Measurements from ENCODE around the gene CCDC33.

The CCDC33 gene

DNA sequence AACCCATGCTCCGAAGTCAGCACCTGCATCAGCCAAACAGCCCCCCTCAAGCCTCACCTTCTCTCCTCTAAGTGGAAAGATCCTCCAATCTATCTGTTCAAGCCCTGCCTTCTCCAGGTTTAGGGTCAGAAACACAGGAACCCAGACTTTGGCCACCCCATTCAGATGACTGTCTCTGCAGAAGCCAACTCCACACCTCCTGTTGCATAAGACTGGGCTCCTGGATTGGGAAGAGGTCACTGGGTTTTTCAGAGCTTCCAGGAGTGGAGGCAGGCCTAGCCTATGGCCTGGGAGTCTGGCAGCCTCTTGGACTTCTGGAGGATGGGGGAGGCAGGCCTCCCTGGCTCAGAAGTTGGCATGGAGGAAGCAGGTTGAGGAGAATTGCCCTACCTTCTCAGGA lies 21.5 kb downstream of the CCDC33 start:
- Histone ChIP-seq H4K20me1 (ENCODE audit: low read depth, low read length) (no peaks in the 10 kb centered on the region), H3K79me2 (ENCODE audit: insufficient read depth, low read length) (no peaks in the 10 kb centered on the region), H3K27ac (ENCODE audit: low read depth, low read length) (no peak overlapping the region), H3K9me3 (ENCODE audit: insufficient read depth, low read length) (no peaks in the 10 kb centered on the region), H3K4me3 (ENCODE audit: insufficient read depth, low read length, poor library complexity, severe bottlenecking) (no peak overlapping the region), H3K4me2 (ENCODE audit: low read depth, low read length, poor library complexity, severe bottlenecking) (no peak overlapping the region), H3K27me3 (ENCODE audit: low read length) (no peaks in the 10 kb centered on the region), H3F3A (ENCODE audit: insufficient read depth) (no peaks in the 10 kb centered on the region), H2AFZ (ENCODE audit: low read depth, low read length, severe bottlenecking) (no peak overlapping the region), H3K36me3 (ENCODE audit: low read length) (no peaks in the 10 kb centered on the region), H3K9me2 (replicated peaks; ENCODE audit: insufficient read depth, low read length) (no peaks in the 10 kb centered on the region), H3K9ac (ENCODE audit: low read length) (no peak overlapping the region)
- TF ChIP-seq EZH2phosphoT487 (conservative IDR thresholded peaks at IDR 0.05; ENCODE audit: low read length), result no peak
- TF ChIP-seq CTCF (IDR thresholded peaks at IDR 0.05; ENCODE audit: insufficient read depth, low read length, poor library complexity, severe bottlenecking), result no peak

GRCh38 chr15:74258456-74259291 lies 22.5 kb downstream of the CCDC33 start:
- Histone ChIP-seq H4K20me1 (ENCODE audit: low read depth, low read length) (no peaks in the 10 kb centered on the region), H3K9ac (ENCODE audit: low read length) (no peak overlapping the region), H3K4me2 (ENCODE audit: low read depth, low read length, poor library complexity, severe bottlenecking) (no peak overlapping the region), H3K79me2 (ENCODE audit: insufficient read depth, low read length) (no peaks in the 10 kb centered on the region), H3F3A (ENCODE audit: insufficient read depth) (no peaks in the 10 kb centered on the region), H3K4me3 (ENCODE audit: insufficient read depth, low read length, poor library complexity, severe bottlenecking) (no peak overlapping the region), H2AFZ (ENCODE audit: low read depth, low read length, severe bottlenecking) (no peak overlapping the region), H3K9me2 (replicated peaks; ENCODE audit: insufficient read depth, low read length) (no peaks in the 10 kb centered on the region), H3K27me3 (ENCODE audit: low read length) (no peaks in the 10 kb centered on the region), H3K36me3 (ENCODE audit: low read length) (no peaks in the 10 kb centered on the region), H3K9me3 (ENCODE audit: insufficient read depth, low read length) (no peaks in the 10 kb centered on the region), H3K27ac (ENCODE audit: low read depth, low read length) (no peak overlapping the region)
- no peak for TF ChIP-seq EZH2phosphoT487 (conservative IDR thresholded peaks at IDR 0.05; ENCODE audit: low read length)

DNA sequence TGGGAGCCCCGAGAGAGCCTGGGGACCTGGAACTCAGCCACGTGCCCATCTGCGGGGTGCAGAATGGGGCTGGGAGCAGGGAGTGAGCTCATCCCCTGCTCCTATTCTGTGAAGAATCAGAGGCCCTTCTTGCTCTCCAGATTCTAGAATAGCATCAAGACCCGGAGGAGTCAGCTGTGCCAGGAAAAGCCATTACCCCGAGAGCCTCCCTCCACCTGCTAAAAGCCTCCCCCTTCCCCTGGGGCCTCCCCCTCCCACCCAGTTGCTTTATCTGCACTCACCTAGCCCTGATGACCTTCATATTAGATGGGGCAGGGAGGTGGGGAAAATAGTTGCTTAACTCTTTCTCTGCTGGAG lies 23.1 kb downstream of the CCDC33 start:
- TF ChIP-seq EZH2phosphoT487 (conservative IDR thresholded peaks at IDR 0.05; ENCODE audit: low read length) (no peak), CTCF (IDR thresholded peaks at IDR 0.05; ENCODE audit: insufficient read depth, low read length, poor library complexity, severe bottlenecking) (no peak)
- H4K20me1 ChIP-seq (ENCODE audit: low read depth, low read length), result no peaks in the 10 kb centered on the region
- H3F3A ChIP-seq (ENCODE audit: insufficient read depth), result no peaks in the 10 kb centered on the region
- no peak overlapping the region for H3K27ac ChIP-seq (ENCODE audit: low read depth, low read length)
- no peak overlapping the region for H2AFZ ChIP-seq (ENCODE audit: low read depth, low read length, severe bottlenecking)
- no peaks in the 10 kb centered on the region for H3K9me3 ChIP-seq (ENCODE audit: insufficient read depth, low read length)
- H3K9ac ChIP-seq (ENCODE audit: low read length), result no peak overlapping the region
- no peaks in the 10 kb centered on the region for H3K27me3 ChIP-seq (ENCODE audit: low read length)
- no peaks in the 10 kb centered on the region for H3K9me2 ChIP-seq (replicated peaks; ENCODE audit: insufficient read depth, low read length)
- H3K4me3 ChIP-seq (ENCODE audit: insufficient read depth, low read length, poor library complexity, severe bottlenecking), result no peak overlapping the region
- no peaks in the 10 kb centered on the region for H3K79me2 ChIP-seq (ENCODE audit: insufficient read depth, low read length)
- H3K4me2 ChIP-seq (ENCODE audit: low read depth, low read length, poor library complexity, severe bottlenecking), result no peak overlapping the region
- H3K36me3 ChIP-seq (ENCODE audit: low read length), result no peaks in the 10 kb centered on the region

GRCh38 chr15:74259821-74260607 lies 23.9 kb downstream of the CCDC33 start:
- H3K4me2 ChIP-seq (ENCODE audit: low read depth, low read length, poor library complexity, severe bottlenecking), result no peak overlapping the region
- TF ChIP-seq EZH2phosphoT487 (conservative IDR thresholded peaks at IDR 0.05; ENCODE audit: low read length) (no peak), CTCF (IDR thresholded peaks at IDR 0.05; ENCODE audit: insufficient read depth, low read length, poor library complexity, severe bottlenecking) (no peak)
- H3F3A ChIP-seq (ENCODE audit: insufficient read depth), result no peaks in the 10 kb centered on the region
- no peak overlapping the region for H3K9ac ChIP-seq (ENCODE audit: low read length)
- H3K27ac ChIP-seq (ENCODE audit: low read depth, low read length), result no peak overlapping the region
- H3K4me3 ChIP-seq (ENCODE audit: insufficient read depth, low read length, poor library complexity, severe bottlenecking), result no peak overlapping the region
- H3K79me2 ChIP-seq (ENCODE audit: insufficient read depth, low read length), result no peaks in the 10 kb centered on the region
- no peaks in the 10 kb centered on the region for H3K27me3 ChIP-seq (ENCODE audit: low read length)
- H2AFZ ChIP-seq (ENCODE audit: low read depth, low read length, severe bottlenecking), result no peak overlapping the region
- no peaks in the 10 kb centered on the region for H3K9me3 ChIP-seq (ENCODE audit: insufficient read depth, low read length)
- no peaks in the 10 kb centered on the region for H3K9me2 ChIP-seq (replicated peaks; ENCODE audit: insufficient read depth, low read length)
- H3K36me3 ChIP-seq (ENCODE audit: low read length), result no peaks in the 10 kb centered on the region
- no peaks in the 10 kb centered on the region for H4K20me1 ChIP-seq (ENCODE audit: low read depth, low read length)

Measured in SU-DHL-6 (cell line).